ENCODE data around the gene ANKRD17. TPM values are rescaled to one million over a fixed set of nuclear protein-coding genes. Genes with fewer than 3 reads are reported as not detected.

ANKRD17 gene
- total and polyA plus RNA-seq, 9 of the 15 experiments (the other 6 are each of a cell fraction or from before 2014, with no cell fraction given): 25.5 to 86.9 (median 52.2) TPM

GRCh38 chr4:73248821-73249220, 9.8 kb downstream of the ANKRD17 start:
- no peak for FAIRE-seq
- Histone ChIP-seq H3K27ac (ENCODE audit: extremely low read depth, low read depth, low read length) (no peak overlapping the region; the same call in 2 of the 3 replicates), H3K9me1 (ENCODE audit: control insufficient read depth, insufficient read depth, low read length) (no peaks in the 10 kb centered on the region), H3K4me2 (ENCODE audit: insufficient read depth, low read length) (no peak overlapping the region), H3K79me2 (ENCODE audit: control insufficient read depth, insufficient read depth, low read length) (peaks cover 100% of the 10 kb centered on the region), H4K20me1 (replicated peaks; ENCODE audit: control insufficient read depth, insufficient read depth, low read length) (peaks cover 10% of the 10 kb centered on the region; the same call in 1 of the 2 replicates), H3K36me3 (ENCODE audit: control insufficient read depth, insufficient read depth, low read length) (peaks cover 65% of the 10 kb centered on the region), H3K9ac (ENCODE audit: insufficient read depth in 1 of 2, low read depth in 2 of 2, low read length in 2 of 2) (no peak overlapping the region), H3K4me3 (no peak overlapping the region), H3K4me1 (replicated peaks in 1 of 2; ENCODE audit: control insufficient read depth in 2 of 2, insufficient read depth in 2 of 2, low read length in 2 of 2) (peaks cover 0 to 18% of the 10 kb centered on the region in 2 experiments; a peak in 2 of 5 replicates), H3K9me3 (replicated peaks; ENCODE audit: control insufficient read depth, insufficient read depth, low read depth, low read length) (no peaks in the 10 kb centered on the region), H2AFZ (ENCODE audit: low read depth, low read length) (no peak overlapping the region), H3K27me3 (ENCODE audit: control insufficient read depth in 2 of 2, insufficient read depth in 2 of 2, low read length in 2 of 2) (no peaks in the 10 kb centered on the region)
- in situ Hi-C loops (cut with MboI): no loop called here
- ChIA-PET POLR2A (interaction anchor here (1.5 kb wide), 1 partner anchor 9 kb away, joined by 8 read pairs; the partner anchor contains the start of gene ANKRD17), CTCF (ENCODE audit: low intra/inter-chr PET ratio) (no interaction called here)
- ATAC-seq: no peak
- BruUV-seq (replicated peaks): no TSS peak
- DNase-seq (ENCODE audit: extremely low read depth in 1 of 4, low spot score in 3 of 4): no peak
- intact Hi-C loops (cut with micrococcal nuclease): loop anchor here (5.0 kb wide), 1 partner anchor 67 kb away; no protein-coding TSS in a partner anchor
- TF ChIP-seq, protein P1, sequence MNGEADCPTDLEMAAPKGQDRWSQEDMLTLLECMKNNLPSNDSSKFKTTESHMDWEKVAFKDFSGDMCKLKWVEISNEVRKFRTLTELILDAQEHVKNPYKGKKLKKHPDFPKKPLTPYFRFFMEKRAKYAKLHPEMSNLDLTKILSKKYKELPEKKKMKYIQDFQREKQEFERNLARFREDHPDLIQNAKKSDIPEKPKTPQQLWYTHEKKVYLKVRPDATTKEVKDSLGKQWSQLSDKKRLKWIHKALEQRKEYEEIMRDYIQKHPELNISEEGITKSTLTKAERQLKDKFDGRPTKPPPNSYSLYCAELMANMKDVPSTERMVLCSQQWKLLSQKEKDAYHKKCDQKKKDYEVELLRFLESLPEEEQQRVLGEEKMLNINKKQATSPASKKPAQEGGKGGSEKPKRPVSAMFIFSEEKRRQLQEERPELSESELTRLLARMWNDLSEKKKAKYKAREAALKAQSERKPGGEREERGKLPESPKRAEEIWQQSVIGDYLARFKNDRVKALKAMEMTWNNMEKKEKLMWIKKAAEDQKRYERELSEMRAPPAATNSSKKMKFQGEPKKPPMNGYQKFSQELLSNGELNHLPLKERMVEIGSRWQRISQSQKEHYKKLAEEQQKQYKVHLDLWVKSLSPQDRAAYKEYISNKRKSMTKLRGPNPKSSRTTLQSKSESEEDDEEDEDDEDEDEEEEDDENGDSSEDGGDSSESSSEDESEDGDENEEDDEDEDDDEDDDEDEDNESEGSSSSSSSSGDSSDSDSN (IDR thresholded peaks at IDR 0.05; ENCODE audit: borderline replicate concordance in 1 of 2, low read depth in 2 of 2, low read length in 2 of 2): no peak
- TF ChIP-seq NUFIP1 (IDR thresholded peaks at IDR 0.05; ENCODE audit: partially characterized antibody) (no peak), BACH1 (tag; IDR thresholded peaks at IDR 0.05) (no peak), DIDO1 (tag; IDR thresholded peaks at IDR 0.05; ENCODE audit: low read depth) (no peak), TEAD1 (CRISPR knock-in tag; IDR thresholded peaks at IDR 0.05) (no peak), CREBBP (IDR thresholded peaks at IDR 0.05; ENCODE audit: low read depth, low read length) (no peak), HDAC6 (IDR thresholded peaks at IDR 0.05; ENCODE audit: low read depth, low read length) (no peak), ZNF23 (CRISPR knock-in tag; IDR thresholded peaks at IDR 0.05) (no peak), SRSF1 (IDR thresholded peaks at IDR 0.05; ENCODE audit: low read depth, low read length) (no peak), ZNF175 (CRISPR knock-in tag; IDR thresholded peaks at IDR 0.05; ENCODE audit: low read depth) (no peak), E2F1 (CRISPR knock-in tag; IDR thresholded peaks at IDR 0.05) (no peak), ELF1 (tag; IDR thresholded peaks at IDR 0.05) (no peak)
- TF ChIP-seq, protein P2, sequence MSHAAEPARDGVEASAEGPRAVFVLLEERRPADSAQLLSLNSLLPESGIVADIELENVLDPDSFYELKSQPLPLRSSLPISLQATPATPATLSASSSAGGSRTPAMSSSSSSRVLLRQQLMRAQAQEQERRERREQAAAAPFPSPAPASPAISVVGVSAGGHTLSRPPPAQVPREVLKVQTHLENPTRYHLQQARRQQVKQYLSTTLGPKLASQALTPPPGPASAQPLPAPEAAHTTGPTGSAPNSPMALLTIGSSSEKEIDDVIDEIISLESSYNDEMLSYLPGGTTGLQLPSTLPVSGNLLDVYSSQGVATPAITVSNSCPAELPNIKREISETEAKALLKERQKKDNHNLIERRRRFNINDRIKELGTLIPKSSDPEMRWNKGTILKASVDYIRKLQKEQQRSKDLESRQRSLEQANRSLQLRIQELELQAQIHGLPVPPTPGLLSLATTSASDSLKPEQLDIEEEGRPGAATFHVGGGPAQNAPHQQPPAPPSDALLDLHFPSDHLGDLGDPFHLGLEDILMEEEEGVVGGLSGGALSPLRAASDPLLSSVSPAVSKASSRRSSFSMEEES (CRISPR knock-in tag; IDR thresholded peaks at IDR 0.05): no peak
- TF ChIP-seq, protein P3, sequence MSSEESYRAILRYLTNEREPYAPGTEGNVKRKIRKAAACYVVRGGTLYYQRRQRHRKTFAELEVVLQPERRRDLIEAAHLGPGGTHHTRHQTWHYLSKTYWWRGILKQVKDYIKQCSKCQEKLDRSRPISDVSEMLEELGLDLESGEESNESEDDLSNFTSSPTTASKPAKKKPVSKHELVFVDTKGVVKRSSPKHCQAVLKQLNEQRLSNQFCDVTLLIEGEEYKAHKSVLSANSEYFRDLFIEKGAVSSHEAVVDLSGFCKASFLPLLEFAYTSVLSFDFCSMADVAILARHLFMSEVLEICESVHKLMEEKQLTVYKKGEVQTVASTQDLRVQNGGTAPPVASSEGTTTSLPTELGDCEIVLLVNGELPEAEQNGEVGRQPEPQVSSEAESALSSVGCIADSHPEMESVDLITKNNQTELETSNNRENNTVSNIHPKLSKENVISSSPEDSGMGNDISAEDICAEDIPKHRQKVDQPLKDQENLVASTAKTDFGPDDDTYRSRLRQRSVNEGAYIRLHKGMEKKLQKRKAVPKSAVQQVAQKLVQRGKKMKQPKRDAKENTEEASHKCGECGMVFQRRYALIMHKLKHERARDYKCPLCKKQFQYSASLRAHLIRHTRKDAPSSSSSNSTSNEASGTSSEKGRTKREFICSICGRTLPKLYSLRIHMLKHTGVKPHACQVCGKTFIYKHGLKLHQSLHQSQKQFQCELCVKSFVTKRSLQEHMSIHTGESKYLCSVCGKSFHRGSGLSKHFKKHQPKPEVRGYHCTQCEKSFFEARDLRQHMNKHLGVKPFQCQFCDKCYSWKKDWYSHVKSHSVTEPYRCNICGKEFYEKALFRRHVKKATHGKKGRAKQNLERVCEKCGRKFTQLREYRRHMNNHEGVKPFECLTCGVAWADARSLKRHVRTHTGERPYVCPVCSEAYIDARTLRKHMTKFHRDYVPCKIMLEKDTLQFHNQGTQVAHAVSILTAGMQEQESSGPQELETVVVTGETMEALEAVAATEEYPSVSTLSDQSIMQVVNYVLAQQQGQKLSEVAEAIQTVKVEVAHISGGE (CRISPR knock-in tag; IDR thresholded peaks at IDR 0.05): no peak
